GM21423 (cell line): Measurements from ENCODE around the gene ZDHHC14.
"Not testable (repeated sequence)": the region's sequence is repeated elsewhere in the genome, so short reads cannot be mapped to it uniquely, and the experiment has no call there.

ENCODE experiments used
- ATAC-seq: cut with Tn5 transposase; IDR thresholded peaks from one replicate; pipeline ENCODE4 v1.9.1; 2021; ENCODE audit warnings: mild to moderate bottlenecking, moderate library complexity; ENCODE audit not compliant: unreplicated experiment

The ZDHHC14 gene

DNA sequence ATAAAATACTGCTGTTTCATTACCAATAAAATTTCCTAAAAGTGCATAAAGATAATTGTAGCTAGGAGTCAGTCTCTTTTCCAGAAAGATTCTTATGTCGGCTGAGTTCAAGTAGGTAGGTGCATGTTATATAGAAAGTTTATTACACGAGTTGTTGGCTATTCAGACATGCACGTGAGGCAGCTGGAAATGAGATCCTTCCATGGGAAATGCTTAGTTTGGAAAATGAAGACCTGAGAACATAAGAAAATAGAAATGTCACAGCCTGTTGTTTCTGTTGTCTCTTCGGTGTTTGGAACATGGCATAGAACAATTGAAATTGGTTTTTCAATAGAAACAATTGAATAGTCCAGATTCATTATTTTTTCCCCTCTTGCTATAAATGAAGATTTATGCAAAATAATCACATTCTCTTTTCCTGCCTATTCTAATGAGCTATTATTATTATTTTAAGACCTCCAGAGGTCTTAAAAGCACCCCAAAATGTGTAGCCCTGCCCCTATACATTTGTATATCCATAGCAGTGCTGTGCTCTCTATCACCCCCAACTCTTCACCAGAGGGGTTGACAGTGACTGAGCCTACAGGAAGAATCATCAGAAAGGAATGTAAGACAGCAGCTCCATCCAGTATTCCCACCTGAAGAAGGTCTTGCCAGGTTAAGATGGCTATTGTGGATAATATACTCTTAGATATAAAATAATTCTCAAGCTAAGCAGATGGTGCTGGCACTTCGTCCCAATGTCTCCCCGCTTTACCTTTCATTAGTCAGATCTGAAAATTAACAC is 82.2 kb downstream of the ZDHHC14 start:
- ATAC-seq: no peak

DNA sequence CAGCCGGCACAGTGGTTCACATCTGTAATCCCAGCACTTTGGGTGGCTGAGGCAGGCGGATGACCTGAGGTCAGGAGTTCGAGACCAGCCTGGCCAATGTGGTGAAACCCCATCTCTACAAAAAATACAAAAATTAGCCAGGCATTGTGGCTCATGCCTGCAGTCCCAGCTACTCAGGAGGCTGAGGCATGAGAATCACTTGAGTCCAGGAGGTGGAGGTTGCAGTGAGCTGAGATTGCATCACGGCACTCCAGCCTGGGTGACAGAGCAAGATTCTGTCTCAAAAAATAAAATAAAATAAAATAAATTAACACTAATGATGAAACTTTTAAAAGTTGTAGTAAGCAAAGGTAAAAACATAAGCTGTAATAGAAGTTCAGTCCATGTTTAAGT is 82.7 kb downstream of the ZDHHC14 start:
- ATAC-seq: not testable (repeated sequence)

DNA sequence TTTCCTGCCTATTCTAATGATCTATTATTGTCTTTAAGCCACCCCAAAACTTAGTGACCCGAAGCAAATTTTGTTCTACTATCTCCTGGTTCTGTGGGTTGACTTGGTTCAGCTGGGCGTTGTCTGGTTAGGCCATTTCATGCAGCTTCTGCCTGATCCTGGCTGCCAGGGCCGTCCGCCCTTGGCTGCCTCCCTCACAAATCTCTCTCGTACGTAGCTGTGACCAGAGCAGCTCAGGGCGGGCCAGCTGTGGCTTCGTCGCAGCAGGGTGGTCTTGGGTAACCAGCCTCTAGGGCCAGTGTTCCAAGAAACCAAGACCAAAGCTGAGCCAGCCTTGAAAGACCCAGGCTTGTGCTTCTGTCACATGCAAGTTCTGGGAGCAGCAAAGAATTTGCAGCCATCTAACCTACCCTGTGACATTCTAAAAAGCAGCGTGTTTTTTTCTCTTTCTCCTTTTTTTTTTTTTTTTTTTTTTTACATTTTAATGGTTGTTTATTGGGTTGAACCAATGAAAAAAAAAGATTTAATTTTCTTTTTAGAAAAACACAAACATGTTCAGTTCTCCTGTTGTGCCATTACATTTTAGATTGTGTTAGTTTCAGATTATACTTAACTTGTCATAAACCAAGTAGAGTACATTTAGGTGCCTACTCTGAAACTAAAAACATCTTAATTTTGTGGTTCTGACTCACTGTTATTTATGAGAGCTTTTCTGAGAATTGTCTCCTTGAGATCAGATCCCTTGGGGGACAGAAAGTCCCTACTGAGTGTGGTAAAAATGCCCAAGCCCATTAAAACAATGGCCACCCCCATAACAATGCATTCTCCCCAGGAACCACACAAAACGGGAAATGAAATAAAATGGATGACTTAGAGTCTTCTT is 83.9 kb downstream of the ZDHHC14 start:
- peak; percentile 50 for ATAC-seq

DNA sequence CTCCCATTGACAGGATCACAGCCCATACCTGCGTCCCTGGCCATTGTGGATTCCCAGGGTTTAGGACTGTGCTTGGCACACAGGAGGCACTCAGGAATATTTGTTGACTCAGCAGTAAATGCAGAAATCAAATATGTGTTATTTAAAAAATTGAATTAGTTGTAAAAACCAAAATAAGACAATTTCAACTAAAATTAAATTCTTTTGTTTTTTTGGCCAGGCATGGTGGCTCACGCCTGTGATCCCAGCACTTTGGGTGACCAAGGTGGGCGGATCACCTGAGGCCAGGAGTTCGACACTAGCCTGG is 85.3 kb downstream of the ZDHHC14 start:
- no peak for ATAC-seq

DNA sequence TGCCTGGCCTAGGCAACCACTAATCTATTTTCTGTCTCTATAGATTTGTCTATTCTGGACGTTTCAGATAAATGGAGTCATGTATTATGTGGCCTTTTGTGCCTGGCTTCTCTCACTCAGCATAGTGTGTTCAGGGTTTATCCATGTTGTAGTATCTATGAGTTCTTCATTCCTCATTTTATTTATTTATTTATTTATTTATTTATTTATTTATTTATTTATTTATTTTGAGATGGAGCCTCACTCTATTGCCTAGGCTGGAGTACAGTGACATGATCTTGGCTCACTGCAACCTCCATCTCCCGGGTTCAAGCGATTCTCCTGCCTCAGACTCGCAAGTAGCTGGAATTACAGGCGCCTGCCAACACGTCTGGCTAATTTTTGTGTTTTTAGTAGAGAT is 86.3 kb downstream of the ZDHHC14 start:
- ATAC-seq: not testable (repeated sequence)

DNA sequence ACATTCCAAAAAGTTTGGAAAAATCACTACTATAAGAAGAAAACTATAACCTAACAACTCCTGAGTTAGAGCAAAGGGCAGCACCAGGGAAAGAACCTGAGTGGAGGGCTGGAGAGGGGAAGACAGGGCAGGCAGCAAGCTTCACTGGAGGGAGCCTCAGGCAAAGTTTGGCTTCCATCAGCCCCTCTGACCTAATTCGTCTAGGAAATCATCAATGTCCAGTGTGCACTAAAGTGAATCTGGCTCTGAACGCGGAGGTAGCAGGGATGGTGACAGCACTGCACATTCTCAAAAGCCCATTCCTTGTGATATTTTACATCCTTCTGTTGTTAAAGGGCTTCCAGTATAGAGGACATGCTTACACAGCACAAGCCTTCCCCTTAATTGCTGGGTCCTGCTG is 87.1 kb downstream of the ZDHHC14 start:
- no peak for ATAC-seq

DNA sequence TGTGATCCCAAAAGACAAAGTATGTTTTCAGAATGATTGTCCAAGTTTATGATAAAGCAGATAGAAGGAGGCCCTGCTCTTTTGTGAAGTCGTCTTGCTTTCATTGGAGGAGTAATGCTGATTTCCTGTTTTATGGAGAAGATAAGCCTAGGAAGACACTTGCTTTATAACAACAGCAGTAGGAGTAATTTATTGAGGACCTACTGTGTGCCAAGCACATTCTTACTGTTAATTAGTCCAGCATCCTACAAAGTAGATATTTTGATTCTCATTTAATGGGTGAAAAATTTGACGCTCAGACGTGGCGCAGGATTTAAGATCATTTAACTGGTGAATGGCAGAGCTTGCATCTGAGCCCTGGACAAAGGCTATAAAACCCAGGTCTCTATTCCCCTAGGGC is 87.6 kb downstream of the ZDHHC14 start:
- ATAC-seq: no peak

DNA sequence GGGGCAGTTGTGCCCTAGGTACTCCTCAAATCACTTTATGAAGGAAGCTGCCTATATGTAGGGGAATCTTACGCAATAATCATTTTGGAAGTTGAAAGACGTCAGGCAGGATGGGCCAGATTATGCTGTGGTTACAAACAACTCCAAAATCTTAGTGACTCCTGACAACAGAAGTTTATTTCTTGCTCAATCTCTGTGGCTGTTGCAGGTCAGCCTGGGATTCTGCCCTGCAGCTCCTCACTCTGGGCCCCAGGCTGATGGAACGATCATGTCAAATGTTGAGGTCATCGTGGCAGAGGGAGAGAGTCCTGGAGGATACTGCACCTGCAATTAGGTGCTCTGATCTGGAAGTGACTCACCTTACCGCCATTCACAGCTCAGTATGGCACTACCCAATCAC is 88.4 kb downstream of the ZDHHC14 start:
- no peak for ATAC-seq

DNA sequence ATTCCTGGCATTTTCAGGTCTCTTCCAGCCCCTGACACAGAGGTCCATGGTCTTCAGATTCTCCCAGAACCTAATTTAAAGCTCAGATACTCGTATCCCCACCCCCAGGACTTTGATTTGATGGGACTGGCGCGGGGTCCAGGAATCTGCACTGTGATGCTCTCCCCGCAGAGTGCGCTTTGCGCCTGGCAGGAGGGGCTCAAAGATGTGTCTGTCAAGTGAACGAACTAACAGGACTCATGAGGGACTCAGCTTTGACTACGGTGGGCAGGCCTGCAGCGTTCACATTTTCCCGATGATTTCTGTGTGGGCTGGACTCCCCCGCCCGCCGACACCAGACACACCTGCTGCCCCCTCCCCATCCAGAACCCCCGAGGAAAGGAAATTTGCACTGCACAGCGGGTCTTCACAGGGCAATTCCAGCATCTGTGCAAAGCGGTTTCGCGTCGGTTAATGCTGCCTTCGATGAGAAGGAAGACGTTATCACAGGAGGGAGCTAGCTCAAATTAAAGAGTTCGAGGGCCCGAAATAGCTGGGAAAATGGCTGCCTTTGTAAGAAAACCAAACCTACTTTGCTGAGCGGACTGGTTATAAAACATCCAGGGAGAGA is 90.2 kb downstream of the ZDHHC14 start:
- no peak for ATAC-seq

DNA sequence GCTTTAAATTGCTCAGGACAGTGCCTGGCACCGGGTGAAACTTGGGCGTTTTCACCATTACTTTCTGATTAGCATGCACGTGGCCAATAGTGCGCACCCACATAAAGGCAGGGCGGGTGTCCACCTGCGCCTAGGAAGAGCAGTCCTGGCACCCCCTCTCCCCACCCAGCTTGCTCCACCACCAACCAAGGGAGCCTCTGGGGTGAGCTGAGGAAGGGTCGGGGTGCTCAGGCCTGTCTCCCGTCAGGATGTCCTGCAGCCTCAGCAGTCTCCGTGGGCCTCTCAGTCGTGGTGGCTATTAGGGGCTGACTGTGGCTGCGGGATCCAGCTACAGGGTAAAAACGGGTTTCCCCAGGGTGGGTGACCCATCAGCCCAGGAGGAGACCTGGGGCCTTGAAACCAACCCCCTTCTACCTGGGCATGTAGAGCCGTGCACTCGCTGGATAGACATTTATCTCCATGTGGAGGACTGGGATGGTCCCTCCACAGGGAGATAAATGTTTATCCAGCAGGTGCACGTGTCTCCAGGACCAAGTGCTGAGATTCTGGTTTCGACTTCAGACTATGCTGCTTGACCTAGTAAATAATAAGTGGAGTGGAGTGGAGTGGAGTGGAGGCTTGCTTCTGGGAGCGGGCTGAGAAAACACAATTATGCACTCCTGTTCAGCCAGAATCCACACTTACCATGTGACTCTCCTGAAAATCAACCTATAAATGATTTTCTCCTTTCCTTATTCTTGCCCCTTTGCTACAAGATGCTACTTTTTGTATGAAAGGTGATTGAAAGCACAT is 91.1 kb downstream of the ZDHHC14 start:
- no peak for ATAC-seq

DNA sequence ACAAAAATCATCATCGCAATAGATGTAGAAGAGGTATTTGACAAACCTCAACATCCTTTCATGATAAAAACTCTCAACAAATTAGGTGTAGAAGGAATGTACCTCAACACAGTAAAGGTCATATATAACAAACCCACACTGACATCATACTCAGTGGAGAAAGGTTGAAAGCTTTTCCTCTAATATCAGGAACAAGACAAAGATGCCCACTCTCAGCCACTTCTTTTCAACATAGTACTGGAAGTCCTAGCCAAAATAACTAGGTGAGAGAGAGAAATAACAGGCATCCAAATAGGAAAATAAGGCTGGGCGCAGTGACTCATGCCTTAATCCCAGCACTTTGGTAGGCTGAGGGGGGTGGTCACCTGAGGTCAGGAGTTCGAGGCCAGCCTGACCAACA is 95.8 kb downstream of the ZDHHC14 start:
- ATAC-seq: no peak

DNA sequence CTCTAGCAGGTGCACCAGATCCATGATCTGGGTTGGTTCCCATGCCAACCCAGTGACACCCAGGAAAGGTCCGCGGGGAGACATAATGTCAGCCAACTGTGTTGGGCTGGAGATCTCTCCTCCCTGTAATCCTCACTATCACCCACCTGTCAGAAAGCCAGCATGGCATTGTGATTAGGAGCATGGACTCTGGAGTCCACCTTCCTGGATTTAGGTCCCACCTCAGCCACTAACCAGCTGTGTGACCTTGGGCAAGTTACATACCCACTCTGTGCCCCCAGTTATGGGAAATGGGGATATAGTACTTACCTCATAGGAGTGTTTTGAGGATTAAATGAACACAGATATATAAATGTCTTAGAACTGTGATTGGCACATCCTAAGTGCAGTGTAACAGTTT is 97.9 kb downstream of the ZDHHC14 start:
- ATAC-seq: no peak

DNA sequence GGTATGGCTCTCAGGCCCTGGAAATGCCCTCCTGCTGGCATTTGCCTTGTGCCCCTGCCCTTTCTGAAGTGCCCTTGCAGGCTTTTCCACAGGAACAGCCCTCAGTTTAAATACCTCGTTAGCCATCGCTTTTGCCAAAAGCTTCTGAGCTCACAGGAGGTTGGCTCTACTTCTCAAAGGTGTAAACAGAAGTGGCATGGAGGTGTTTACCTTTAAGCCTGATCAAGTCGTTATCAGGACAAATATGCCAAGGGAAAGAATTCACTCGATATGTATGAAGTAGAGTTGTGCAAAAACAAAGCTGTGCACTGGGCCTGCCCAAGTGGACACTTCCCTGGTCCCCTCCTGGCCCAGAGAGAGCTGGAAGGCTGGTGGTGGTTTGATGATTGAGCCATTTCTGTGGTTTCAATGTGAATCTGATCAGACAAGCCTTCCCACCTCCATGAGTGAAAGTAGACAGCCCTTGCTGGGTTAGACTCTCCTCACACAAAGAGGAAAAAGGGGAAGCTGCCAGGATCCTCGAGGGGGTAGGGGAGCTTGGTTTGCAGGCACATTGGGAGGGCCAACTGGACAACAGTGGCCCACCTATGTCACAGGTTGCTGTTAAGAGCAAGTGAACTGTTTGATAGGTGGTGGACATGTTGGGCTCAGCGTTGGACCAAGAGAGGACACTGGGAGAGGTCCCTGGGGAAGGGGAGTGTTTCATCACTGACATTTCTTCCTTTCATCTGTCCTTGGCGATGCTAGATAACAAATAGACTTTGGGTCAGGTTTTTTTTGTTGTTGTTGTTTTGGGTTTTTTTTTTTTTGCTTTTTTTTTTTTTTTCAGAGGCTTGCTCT is 98.7 kb downstream of the ZDHHC14 start:
- no peak for ATAC-seq

DNA sequence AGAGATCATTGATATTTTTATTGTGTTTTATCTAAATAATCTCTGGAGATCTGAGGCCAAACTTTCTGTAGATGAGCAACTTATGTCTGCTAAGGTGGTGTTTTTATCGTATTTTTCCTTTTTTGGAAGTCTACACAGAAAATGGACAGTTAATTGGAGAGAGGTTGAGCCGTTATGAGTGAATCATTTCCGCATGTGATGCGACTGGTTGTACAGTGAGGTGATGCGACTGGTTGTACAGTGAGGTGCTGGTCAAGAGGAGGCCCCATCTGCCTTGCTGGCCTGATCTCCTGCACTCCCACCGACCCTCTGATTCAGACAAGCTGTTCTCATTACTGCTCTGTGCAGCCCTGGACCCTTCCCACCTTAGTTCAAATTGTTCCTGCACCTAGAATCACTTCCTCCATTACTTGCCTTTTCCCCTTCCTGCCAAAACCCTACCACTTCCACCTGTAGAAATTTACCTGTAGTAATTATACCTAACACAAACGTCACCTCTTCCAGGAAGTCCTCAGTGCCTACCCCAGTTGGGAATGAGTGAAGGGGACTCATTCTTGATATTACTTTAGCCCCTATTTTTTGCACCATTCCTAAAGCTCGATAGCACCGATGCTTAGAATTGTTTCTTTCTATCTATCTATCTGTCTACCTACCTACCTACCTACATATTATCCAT is 100.3 kb downstream of the ZDHHC14 start:
- no peak for ATAC-seq

DNA sequence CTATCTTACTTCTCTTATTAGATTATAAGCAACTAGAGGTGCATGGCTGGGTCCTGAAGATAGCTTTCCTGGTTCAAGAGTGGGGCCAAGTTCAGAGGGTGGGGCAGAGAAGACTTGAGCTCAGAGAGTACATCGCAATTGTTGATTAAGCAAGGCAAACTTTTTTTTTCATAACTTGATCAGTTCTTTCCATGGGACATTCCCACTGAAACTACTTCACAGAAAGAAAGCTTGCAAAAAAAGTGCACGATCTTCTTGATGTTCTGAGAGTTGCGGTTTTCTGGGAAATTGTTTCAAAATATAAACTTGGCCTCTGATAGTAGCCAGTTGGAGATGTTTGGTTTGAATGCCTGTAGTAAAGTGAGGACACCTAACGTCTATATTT is 100.9 kb downstream of the ZDHHC14 start:
- ATAC-seq: no peak

DNA sequence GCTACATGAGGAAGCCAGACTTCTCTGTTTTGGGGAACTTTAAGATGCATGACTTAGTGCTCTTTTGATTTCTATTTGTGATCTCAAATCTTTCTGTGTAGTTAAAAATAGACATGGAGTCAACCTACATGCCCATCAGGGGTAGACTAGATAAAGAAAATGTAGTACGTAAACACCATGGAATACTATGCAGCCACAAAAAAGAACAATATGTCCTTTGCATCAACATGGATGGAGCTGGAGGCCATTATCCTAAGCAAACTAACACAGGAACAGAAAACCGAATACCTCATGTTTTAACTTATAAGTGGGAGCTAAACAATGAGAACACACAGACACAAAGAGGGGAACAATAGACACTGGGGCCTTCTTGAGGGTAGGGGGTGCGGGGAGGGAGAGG is 102.8 kb downstream of the ZDHHC14 start:
- no peak for ATAC-seq

DNA sequence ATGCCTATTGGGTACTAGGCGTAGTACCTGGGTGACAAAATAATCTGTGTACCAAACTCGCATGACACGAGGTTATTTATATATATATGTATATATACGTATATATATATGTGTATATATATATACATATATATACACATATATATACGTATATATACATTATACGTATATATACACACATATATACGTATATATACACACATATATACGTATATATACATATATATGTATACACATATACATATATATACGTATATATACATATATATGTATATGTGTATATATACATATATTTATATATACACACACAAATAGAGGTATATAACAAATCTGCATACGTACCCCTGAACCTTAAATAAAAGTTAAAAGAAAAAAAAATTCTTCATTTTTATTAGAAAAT is 103.2 kb downstream of the ZDHHC14 start:
- ATAC-seq: no peak

DNA sequence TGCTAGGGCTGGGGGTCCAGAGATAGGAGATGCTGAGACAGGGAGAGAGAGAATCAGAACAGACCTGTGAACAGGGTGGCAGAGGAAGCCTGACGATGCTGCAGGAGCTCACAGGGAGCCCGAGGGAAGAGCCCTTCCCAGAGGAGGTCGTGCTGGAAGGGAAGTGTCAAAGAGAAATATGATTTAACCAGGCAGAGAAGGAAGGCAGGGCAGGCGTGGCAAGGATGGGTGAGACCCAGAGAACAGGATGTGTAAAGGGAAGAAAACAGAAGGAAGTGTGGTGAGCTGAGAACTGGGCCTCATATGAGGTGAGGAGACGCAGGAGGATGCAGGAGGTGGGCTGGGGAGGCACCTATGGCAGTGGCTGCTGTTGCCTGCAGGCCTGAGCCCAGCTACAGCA is 105.6 kb downstream of the ZDHHC14 start:
- peak; percentile 72 for ATAC-seq

DNA sequence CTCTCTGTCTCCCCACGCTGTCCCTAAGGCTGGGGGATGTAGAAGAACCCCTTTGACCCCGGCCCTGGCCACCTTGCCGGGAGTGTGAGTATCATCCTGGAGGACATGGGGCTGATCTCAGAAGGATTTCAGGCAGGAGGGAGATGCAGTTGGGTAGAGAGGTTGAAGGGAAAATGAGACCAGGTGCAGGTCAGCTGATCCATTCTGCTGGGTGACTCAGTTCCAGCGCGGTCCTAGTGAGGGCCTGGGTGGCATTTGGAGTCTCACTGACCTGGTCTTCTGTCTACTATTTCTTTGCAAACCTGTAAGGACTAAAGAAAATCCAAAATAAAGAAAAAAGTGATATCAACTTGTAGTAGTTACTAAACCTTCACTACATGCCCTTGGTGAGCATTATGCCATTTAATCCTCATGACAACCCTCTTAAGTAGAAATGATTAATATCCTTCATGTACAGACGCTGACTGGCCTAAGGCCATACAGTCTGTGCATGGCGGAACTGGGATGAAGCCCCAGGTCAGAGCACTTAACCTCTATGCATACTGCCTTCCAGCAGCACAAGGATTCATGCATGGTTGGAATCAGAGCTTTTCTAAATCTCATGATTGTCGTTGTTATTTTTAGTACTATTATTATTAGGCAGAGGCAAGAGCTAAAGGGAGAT is 106.3 kb downstream of the ZDHHC14 start:
- ATAC-seq: peak; percentile 20
